CD14-positive monocyte (primary cell): ENCODE data around the gene EFEMP2. TPM values are rescaled to one million over a fixed set of nuclear protein-coding genes. Genes with fewer than 3 reads are reported as not detected.

Experiments
- DNase-seq, 3 donors: peaks; one replicate each; pipeline ENCODE4 v3.0.0-alpha.2; 2011 to 2022
- H2AFZ ChIP-seq: 2 replicates; pipeline ENCODE4 v1.6.0; 2012; ENCODE audit warnings: mild to moderate bottlenecking, low read depth, low read length, inconsistent platforms; ENCODE audit not compliant: insufficient read depth, poor library complexity, severe bottlenecking
- H3K27ac ChIP-seq, 2 donors: 1 replicate in 1 of 2; 2 replicates in 1 of 2; pipeline ENCODE4 v1.5.1; 2012 to 2013; ENCODE audit warnings: low read length in 2 of 2, control low read depth in 1 of 2, inconsistent platforms in 1 of 2, low read depth in 1 of 2, mild to moderate bottlenecking in 1 of 2
- H3K27me3 ChIP-seq, 2 donors: one replicate each; pipeline versions ENCODE4 v1.6.0 to v1.6.1; 2011 to 2013; ENCODE audit warnings: low read length in 2 of 2; ENCODE audit not compliant: control insufficient read depth in 2 of 2, insufficient read depth in 2 of 2
- H3K36me3 ChIP-seq, 2 donors: replicated peaks in 1 of 2; 1 replicate in 1 of 2; 2 replicates in 1 of 2; pipeline versions ENCODE4 v1.5.1 to v1.6.1; 2012 to 2013; ENCODE audit warnings: low read length in 2 of 2, control low read depth in 1 of 2, inconsistent platforms in 1 of 2, mild to moderate bottlenecking in 1 of 2; ENCODE audit not compliant: insufficient read depth in 2 of 2, control insufficient read depth in 1 of 2
- H3K4me1 ChIP-seq, 2 donors: 1 replicate in 1 of 2; 2 replicates in 1 of 2; pipeline versions ENCODE4 v1.5.1 to v1.6.1; 2012 to 2013; ENCODE audit warnings: low read length in 2 of 2, control low read depth in 1 of 2, inconsistent platforms in 1 of 2, mild to moderate bottlenecking in 1 of 2, moderate library complexity in 1 of 2; ENCODE audit not compliant: insufficient read depth in 2 of 2, control insufficient read depth in 1 of 2
- H3K4me2 ChIP-seq: replicated peaks from 2 replicates; pipeline ENCODE3; 2012; ENCODE audit warnings: low read length, moderate library complexity, mild to moderate bottlenecking; ENCODE audit not compliant: poor library complexity, severe bottlenecking; ENCODE audit errors: extremely low read depth
- H3K4me3 ChIP-seq, 3 experiments: fragments of 200-600 bp in 1 of 3; sonication (generic) in 1 of 3; replicated peaks in 1 of 3; 1 replicate in 2 of 3; 2 replicates in 1 of 3; pipeline ENCODE4 v1.5.1; 2011 to 2013; ENCODE audit warnings: low read length in 3 of 3, mild to moderate bottlenecking in 3 of 3, control low read depth in 2 of 3, low read depth in 2 of 3, inconsistent platforms in 1 of 3, moderate library complexity in 1 of 3
- H3K79me2 ChIP-seq: 2 replicates; pipeline ENCODE4 v1.6.0; 2012; ENCODE audit warnings: mild to moderate bottlenecking, control low read depth, inconsistent platforms, low read length, moderate library complexity; ENCODE audit not compliant: insufficient read depth
- H3K9ac ChIP-seq: 2 replicates; pipeline ENCODE4 v1.6.0; 2017; ENCODE audit warnings: low read length, mild to moderate bottlenecking; ENCODE audit not compliant: insufficient read depth, poor library complexity, severe bottlenecking
- H3K9me3 ChIP-seq, 2 donors: replicated peaks in 1 of 2; 1 replicate in 1 of 2; 2 replicates in 1 of 2; pipeline versions ENCODE4 v1.5.1 to v1.6.1; 2012 to 2013; ENCODE audit warnings: low read length in 2 of 2, control low read depth in 1 of 2; ENCODE audit not compliant: control insufficient read depth in 1 of 2, insufficient read depth in 1 of 2
- H4K20me1 ChIP-seq: 2 replicates; pipeline ENCODE4 v1.6.0; 2012; ENCODE audit warnings: mild to moderate bottlenecking, low read length, control low read depth, moderate library complexity; ENCODE audit not compliant: insufficient read depth
- H3K27ac Mint-ChIP-seq, 7 donors: one replicate each; pipeline ENCODE4 v1.8.0; 2020; ENCODE audit warnings: mild to moderate bottlenecking in 7 of 7, mixed read lengths in 7 of 7, moderate library complexity in 6 of 7, inconsistent platforms in 2 of 7
- H3K27me3 Mint-ChIP-seq, 3 donors: one replicate each; pipeline ENCODE4 v1.8.0; 2021 to 2022; ENCODE audit warnings: low read depth in 3 of 3, mild to moderate bottlenecking in 3 of 3, mixed read lengths in 3 of 3, moderate library complexity in 3 of 3, inconsistent platforms in 1 of 3
- H3K36me3 Mint-ChIP-seq, 2 donors: one replicate each; pipeline ENCODE4 v1.8.0; 2020; ENCODE audit warnings: mixed read lengths in 2 of 2, inconsistent platforms in 1 of 2, mild to moderate bottlenecking in 1 of 2
- H3K4me1 Mint-ChIP-seq: one replicate; pipeline ENCODE4 v1.8.0; 2020; ENCODE audit warnings: mild to moderate bottlenecking, mixed read lengths
- H3K4me3 Mint-ChIP-seq, 2 donors: one replicate each; pipeline ENCODE4 v1.8.0; 2020; ENCODE audit warnings: mild to moderate bottlenecking in 2 of 2, mixed read lengths in 2 of 2, moderate library complexity in 1 of 2
- H3K9me3 Mint-ChIP-seq, 7 donors: one replicate each; pipeline ENCODE4 v1.8.0; 2020 to 2022; ENCODE audit warnings: mixed read lengths in 7 of 7, mild to moderate bottlenecking in 6 of 7, moderate library complexity in 6 of 7, inconsistent platforms in 2 of 7
- WGBS: methylation state at CpG from one replicate; pipeline ENCODE4 v1.1.5; 2013; ENCODE audit warnings: missing lambda C conversion rate; ENCODE audit not compliant: insufficient coverage; 5-methylcytosine and 5-hydroxymethylcytosine counted together
- intact Hi-C, 2 donors: fragments of 100-400 bp; cut with micrococcal nuclease; formaldehyde crosslinking; loops; one replicate each; pipeline versions ENCODE4 v1.15.0 to v1.15.1; 2023
- polyA plus RNA-seq, 3 donors: library from polyadenylated mRNA; depleted of rRNA in 1 of 3; unstranded in 2 of 3; stranded (reverse) in 1 of 3; fragments of 300-500 nt in 2 of 3; fragments of >200 nt in 1 of 3; fragmentation: Illumina TruSeq in 2 of 3; gene quantifications; 1 replicate in 2 of 3; 2 replicates in 1 of 3; pipeline ENCODE4 v1.2.3, GENCODE V29; 2012 to 2021
- TF ChIP-seq, protein P1 (sequence below): fragments of 200-600 bp; IDR thresholded peaks from one replicate; pipeline ENCODE4 v1.8.0; 2022; ENCODE audit warnings: antibody characterized with exemption, mild to moderate bottlenecking

EFEMP2 gene
- polyA plus RNA-seq, 3 donors, result 0.44 to 14.7 TPM; not detected in 1

DNA sequence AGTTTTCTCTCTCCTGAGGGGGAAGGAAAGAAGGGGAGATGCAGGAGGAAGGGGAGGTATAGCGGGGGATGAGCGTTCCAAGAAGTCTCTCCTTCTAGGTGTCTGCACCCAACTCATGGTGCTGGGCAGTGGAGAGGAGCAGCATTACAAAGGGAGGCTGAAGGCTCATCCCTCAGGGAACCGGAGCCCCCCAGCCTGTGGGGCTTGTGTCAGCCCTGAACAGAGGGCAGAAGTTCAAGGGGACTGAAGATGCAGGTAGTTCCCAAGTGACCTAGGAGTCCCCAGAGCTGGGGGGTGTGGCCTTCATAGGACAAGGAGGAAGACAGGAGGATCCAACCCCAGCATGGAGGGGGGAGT, 44.5 kb upstream of the EFEMP2 start:
- H3K9me3 Mint-ChIP-seq, result no peaks in the 10 kb centered on the region
- peaks cover 58 to 64% of the 10 kb centered on the region in 2 donors for H3K4me1 ChIP-seq
- H3K4me3 Mint-ChIP-seq, result peak overlapping the region; percentile 37 to 51
- H4K20me1 ChIP-seq, result peaks cover 10% of the 10 kb centered on the region
- TF ChIP-seq, protein P1, sequence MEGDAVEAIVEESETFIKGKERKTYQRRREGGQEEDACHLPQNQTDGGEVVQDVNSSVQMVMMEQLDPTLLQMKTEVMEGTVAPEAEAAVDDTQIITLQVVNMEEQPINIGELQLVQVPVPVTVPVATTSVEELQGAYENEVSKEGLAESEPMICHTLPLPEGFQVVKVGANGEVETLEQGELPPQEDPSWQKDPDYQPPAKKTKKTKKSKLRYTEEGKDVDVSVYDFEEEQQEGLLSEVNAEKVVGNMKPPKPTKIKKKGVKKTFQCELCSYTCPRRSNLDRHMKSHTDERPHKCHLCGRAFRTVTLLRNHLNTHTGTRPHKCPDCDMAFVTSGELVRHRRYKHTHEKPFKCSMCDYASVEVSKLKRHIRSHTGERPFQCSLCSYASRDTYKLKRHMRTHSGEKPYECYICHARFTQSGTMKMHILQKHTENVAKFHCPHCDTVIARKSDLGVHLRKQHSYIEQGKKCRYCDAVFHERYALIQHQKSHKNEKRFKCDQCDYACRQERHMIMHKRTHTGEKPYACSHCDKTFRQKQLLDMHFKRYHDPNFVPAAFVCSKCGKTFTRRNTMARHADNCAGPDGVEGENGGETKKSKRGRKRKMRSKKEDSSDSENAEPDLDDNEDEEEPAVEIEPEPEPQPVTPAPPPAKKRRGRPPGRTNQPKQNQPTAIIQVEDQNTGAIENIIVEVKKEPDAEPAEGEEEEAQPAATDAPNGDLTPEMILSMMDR, result no peak
- H3K4me3 ChIP-seq, result peak overlapping the region in 1 of 3 experiments; percentile 99
- H3K27me3 ChIP-seq, result no peaks in the 10 kb centered on the region
- H3K4me2 ChIP-seq, result peak overlapping the region; percentile 99
- H3K79me2 ChIP-seq, result peaks cover 38% of the 10 kb centered on the region
- peak overlapping the region in 4 of 7 donors; percentile 28 to 82 (median 40) for H3K27ac Mint-ChIP-seq
- DNase-seq, result no peak
- WGBS, result 100% methylated on average over 2 of the region's 3 CpGs
- peaks cover 2 to 5% of the 10 kb centered on the region in 2 donors for H3K36me3 ChIP-seq
- peaks cover 0 to 2% (median 0%) of the 10 kb centered on the region in 3 donors for H3K27me3 Mint-ChIP-seq
- no peaks in the 10 kb centered on the region for H3K9me3 ChIP-seq
- no peak overlapping the region for H2AFZ ChIP-seq
- peaks cover 12 to 15% of the 10 kb centered on the region in 2 donors for H3K36me3 Mint-ChIP-seq
- intact Hi-C loops, result no loop called here
- peaks cover 55% of the 10 kb centered on the region for H3K4me1 Mint-ChIP-seq
- peak overlapping the region in 1 of 2 donors; percentile 85 for H3K27ac ChIP-seq
- no peak overlapping the region for H3K9ac ChIP-seq

DNA sequence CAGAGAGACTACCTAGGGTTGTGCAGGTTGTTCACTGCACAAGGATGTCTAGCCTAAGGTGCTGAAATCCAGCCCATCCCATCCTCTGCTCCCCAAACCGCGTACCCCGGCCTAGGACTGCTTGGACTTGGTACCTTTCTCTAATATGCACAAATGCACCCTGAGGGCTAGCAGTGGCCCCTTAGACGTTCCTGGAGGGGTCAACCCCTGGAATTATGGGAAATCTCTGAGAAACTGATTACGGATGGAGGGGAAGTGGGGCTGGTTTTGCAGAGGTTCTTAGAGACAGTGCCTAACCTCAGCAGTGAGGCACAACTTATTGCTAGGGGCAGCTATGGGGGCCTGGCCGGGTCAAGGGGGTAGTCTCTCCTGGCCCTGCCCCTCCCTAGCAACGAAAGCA, 43.8 kb upstream of the EFEMP2 start:
- DNase-seq, result no peak
- H3K27me3 ChIP-seq, result no peaks in the 10 kb centered on the region
- H3K36me3 Mint-ChIP-seq, result peaks cover 8% of the 10 kb centered on the region in 2 donors
- H3K27me3 Mint-ChIP-seq, result peaks cover 0 to 2% (median 0%) of the 10 kb centered on the region in 3 donors
- H3K79me2 ChIP-seq, result peaks cover 38% of the 10 kb centered on the region
- H3K27ac ChIP-seq, result peak overlapping the region; percentile 3 to 85
- H2AFZ ChIP-seq, result no peak overlapping the region
- intact Hi-C loops, result loop anchor here in 1 of 2 donors (1.0 kb wide), 1 partner anchor 14 kb away; no protein-coding TSS in a partner anchor
- TF ChIP-seq, protein P1, result no peak
- peak overlapping the region; percentile 24 for H3K9ac ChIP-seq
- H3K36me3 ChIP-seq, result peaks cover 0 to 2% of the 10 kb centered on the region in 2 donors
- peaks cover 64 to 71% of the 10 kb centered on the region in 2 donors for H3K4me1 ChIP-seq
- WGBS, result 56% methylated on average over 2 of the region's 7 CpGs
- H3K4me2 ChIP-seq, result peak overlapping the region; percentile 68
- no peaks in the 10 kb centered on the region for H3K9me3 ChIP-seq
- H4K20me1 ChIP-seq, result peaks cover 10% of the 10 kb centered on the region
- peaks cover 60% of the 10 kb centered on the region for H3K4me1 Mint-ChIP-seq
- no peaks in the 10 kb centered on the region for H3K9me3 Mint-ChIP-seq
- peak overlapping the region in 3 of 7 donors; percentile 19 to 83 (median 78) for H3K27ac Mint-ChIP-seq
- H3K4me3 ChIP-seq, result peak overlapping the region in 1 of 3 experiments; percentile 44
- H3K4me3 Mint-ChIP-seq, result peak overlapping the region in 1 of 2 donors; percentile 30
